SK-N-MC (cell line): ENCODE data around the gene ITPKB.

Source experiments
- EZH2 ChIP-seq: fragments of 200-600 bp; sonication (generic); IDR thresholded peaks from one replicate; pipeline ENCODE4 v1.6.1; 2017; ENCODE audit warnings: antibody characterized with exemption
- POLR2AphosphoS5 ChIP-seq: IDR thresholded peaks from 2 replicates; pipeline ENCODE4 v1.6.1; 2012; ENCODE audit warnings: mild to moderate bottlenecking, low read depth, low read length, borderline replicate concordance

- no peak for TF ChIP-seq POLR2AphosphoS5
- no peak for TF ChIP-seq EZH2
These were observed 15.0 kb upstream of the ITPKB start for GRCh38 chr1:226754097-226754496.
